Measurements from ENCODE around the gene MEIOB. TPM values are rescaled to one million over a fixed set of nuclear protein-coding genes. Genes with fewer than 3 reads are reported as not detected.

The MEIOB gene
- total RNA-seq, 1 experiment from 2014 or later = 0.62 TPM

GRCh38 chr16:1845985-1846384 lies 26.0 kb downstream of the MEIOB start:
- BruUV-seq (replicated peaks) = no TSS peak
- DNase-seq (ENCODE audit: low spot score) = no peak
- H3K4me3 ChIP-seq (ENCODE audit: low read depth, low read length, poor library complexity, severe bottlenecking) = no peak overlapping the region

GRCh38 chr16:1839554-1839953 lies 32.4 kb downstream of the MEIOB start:
- DNase-seq (ENCODE audit: low spot score) = no peak
- TF ChIP-seq CTCF (conservative IDR thresholded peaks at IDR 0.05; ENCODE audit: low read depth, low read length) (no peak), EZH2 (IDR thresholded peaks at IDR 0.05; ENCODE audit: borderline replicate concordance, low read depth, low read length, poor library complexity, severe bottlenecking) (no peak)
- ChIA-PET POLR2A (ENCODE audit: low non-redundant PET) (no interaction called here), CTCF (no interaction called here)
- H3K9me3 ChIP-seq (ENCODE audit: low read depth, low read length, poor library complexity, severe bottlenecking) = no peaks in the 10 kb centered on the region
- no peaks in the 10 kb centered on the region for H3K4me1 ChIP-seq (ENCODE audit: insufficient read depth, low read length, poor library complexity, severe bottlenecking)
- H3K36me3 ChIP-seq (ENCODE audit: insufficient read depth, low read length, poor library complexity, severe bottlenecking) = no peaks in the 10 kb centered on the region
- no peak overlapping the region for H3K4me3 ChIP-seq (ENCODE audit: low read depth, low read length, poor library complexity, severe bottlenecking)
- intact Hi-C loops (cut with micrococcal nuclease; ENCODE audit: unreplicated experiment) = no loop called here
- no peak overlapping the region for H3K27ac ChIP-seq (ENCODE audit: low read depth, low read length, poor library complexity, severe bottlenecking)
- H3K27me3 ChIP-seq (replicated peaks; ENCODE audit: insufficient read depth, low read depth, low read length, poor library complexity) = no peaks in the 10 kb centered on the region
- BruUV-seq (replicated peaks) = no TSS peak

More at GRCh38 chr16:1845985-1846384, 26.0 kb downstream of the MEIOB start:
- no peaks in the 10 kb centered on the region for H3K4me1 ChIP-seq (ENCODE audit: insufficient read depth, low read length, poor library complexity, severe bottlenecking)
- CTCF ChIA-PET = no interaction called here
- H3K27me3 ChIP-seq (replicated peaks; ENCODE audit: insufficient read depth, low read depth, low read length, poor library complexity) = peaks cover 8% of the 10 kb centered on the region
- POLR2A ChIA-PET (ENCODE audit: low non-redundant PET) = no interaction called here
- H3K9me3 ChIP-seq (ENCODE audit: low read depth, low read length, poor library complexity, severe bottlenecking) = no peaks in the 10 kb centered on the region
- TF ChIP-seq CTCF (conservative IDR thresholded peaks at IDR 0.05; ENCODE audit: low read depth, low read length) (no peak), EZH2 (IDR thresholded peaks at IDR 0.05; ENCODE audit: borderline replicate concordance, low read depth, low read length, poor library complexity, severe bottlenecking) (no peak)
- H3K27ac ChIP-seq (ENCODE audit: low read depth, low read length, poor library complexity, severe bottlenecking) = no peak overlapping the region
- intact Hi-C loops (cut with micrococcal nuclease; ENCODE audit: unreplicated experiment) = no loop called here
- H3K36me3 ChIP-seq (ENCODE audit: insufficient read depth, low read length, poor library complexity, severe bottlenecking) = no peaks in the 10 kb centered on the region

- Histone ChIP-seq H3K36me3 (ENCODE audit: insufficient read depth, low read length, poor library complexity, severe bottlenecking) (no peaks in the 10 kb centered on the region), H3K4me3 (ENCODE audit: low read depth, low read length, poor library complexity, severe bottlenecking) (no peak overlapping the region), H3K4me1 (ENCODE audit: insufficient read depth, low read length, poor library complexity, severe bottlenecking) (peaks cover 1% of the 10 kb centered on the region), H3K9me3 (ENCODE audit: low read depth, low read length, poor library complexity, severe bottlenecking) (no peaks in the 10 kb centered on the region), H3K27ac (ENCODE audit: low read depth, low read length, poor library complexity, severe bottlenecking) (no peak overlapping the region), H3K27me3 (replicated peaks; ENCODE audit: insufficient read depth, low read depth, low read length, poor library complexity) (no peaks in the 10 kb centered on the region)
- ChIA-PET CTCF (no interaction called here), POLR2A (ENCODE audit: low non-redundant PET) (no interaction called here)
- no peak for DNase-seq (ENCODE audit: low spot score)
- TF ChIP-seq CTCF (conservative IDR thresholded peaks at IDR 0.05; ENCODE audit: low read depth, low read length) = no peak
- no peak for TF ChIP-seq EZH2 (IDR thresholded peaks at IDR 0.05; ENCODE audit: borderline replicate concordance, low read depth, low read length, poor library complexity, severe bottlenecking)
- BruUV-seq (replicated peaks) = no TSS peak
- intact Hi-C loops (cut with micrococcal nuclease; ENCODE audit: unreplicated experiment) = no loop called here
Observed at GRCh38 chr16:1834096-1834495, 37.9 kb downstream of the MEIOB start.
